ENCODE data around the gene PDSS2. TPM values are rescaled to one million over a fixed set of nuclear protein-coding genes. Genes with fewer than 3 reads are reported as not detected.

PDSS2 gene
- total and polyA plus RNA-seq, 9 of the 15 experiments (the other 6 are each of a cell fraction or from before 2014, with no cell fraction given): 5.8 to 21.1 (median 12.0) TPM

GRCh38 chr6:107230024-107230423 lies 229.3 kb downstream of the PDSS2 start (continued):
- no peak for TF ChIP-seq GATAD2B (IDR thresholded peaks at IDR 0.05; ENCODE audit: borderline replicate concordance)

DNA sequence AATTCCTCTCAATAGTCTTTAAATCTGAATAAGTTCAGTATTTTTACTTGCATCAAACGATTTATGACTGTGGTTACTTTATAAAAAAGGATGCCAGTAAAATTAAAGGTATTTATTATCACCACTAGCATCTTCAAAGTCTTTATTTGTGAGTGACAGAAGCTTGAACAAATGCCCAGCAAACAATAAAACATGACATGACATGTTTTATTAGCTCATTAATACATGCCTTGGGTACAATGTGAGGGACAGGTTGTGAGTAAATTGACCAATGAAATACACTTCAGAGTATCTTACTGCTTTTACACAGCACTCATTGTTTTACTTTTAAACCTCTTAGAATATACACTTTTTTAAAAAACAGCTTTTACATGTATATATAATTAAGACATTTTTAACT lies 230.6 kb downstream of the PDSS2 start:
- no peak for FAIRE-seq
- Histone ChIP-seq H3K79me2 (ENCODE audit: control insufficient read depth, insufficient read depth, low read length) (no peaks in the 10 kb centered on the region), H3K4me1 (replicated peaks in 1 of 2; ENCODE audit: control insufficient read depth in 2 of 2, insufficient read depth in 2 of 2, low read length in 2 of 2) (no peaks in the 10 kb centered on the region), H3K36me3 (ENCODE audit: control insufficient read depth, insufficient read depth, low read length) (no peaks in the 10 kb centered on the region), H3K4me3 (no peak overlapping the region), H3K4me2 (ENCODE audit: insufficient read depth, low read length) (no peak overlapping the region), H3K27me3 (ENCODE audit: control insufficient read depth in 2 of 2, insufficient read depth in 2 of 2, low read length in 2 of 2) (no peaks in the 10 kb centered on the region), H3K9ac (ENCODE audit: insufficient read depth in 1 of 2, low read depth in 2 of 2, low read length in 2 of 2) (no peak overlapping the region), H3K9me1 (ENCODE audit: control insufficient read depth, insufficient read depth, low read length) (no peaks in the 10 kb centered on the region), H3K27ac (ENCODE audit: extremely low read depth, low read depth, low read length) (no peak overlapping the region), H2AFZ (ENCODE audit: low read depth, low read length) (no peak overlapping the region), H4K20me1 (replicated peaks; ENCODE audit: control insufficient read depth, insufficient read depth, low read length) (no peaks in the 10 kb centered on the region), H3K9me3 (replicated peaks; ENCODE audit: control insufficient read depth, insufficient read depth, low read depth, low read length) (no peaks in the 10 kb centered on the region)
- no TSS peak for BruUV-seq (replicated peaks)
- POLR2A ChIA-PET: interaction anchor here (0.6 kb wide), 2 partner anchors 34 to 1438 kb away, joined by 3 read pairs; no protein-coding TSS in a partner anchor
- CTCF ChIA-PET (ENCODE audit: low intra/inter-chr PET ratio): no interaction called here
- WGBS (ENCODE audit: insufficient coverage, low coverage, missing lambda C conversion rate): 0% methylated on average over 1 of the region's 1 CpG
- intact Hi-C loops (cut with micrococcal nuclease): no loop called here
- in situ Hi-C loops (cut with MboI): no loop called here
- DNase-seq (ENCODE audit: extremely low read depth in 1 of 4, low spot score in 3 of 4): no peak
- no peak for ATAC-seq
- no peak for TF ChIP-seq ATF6 (CRISPR knock-in tag; IDR thresholded peaks at IDR 0.05)
- TF ChIP-seq, protein P1, sequence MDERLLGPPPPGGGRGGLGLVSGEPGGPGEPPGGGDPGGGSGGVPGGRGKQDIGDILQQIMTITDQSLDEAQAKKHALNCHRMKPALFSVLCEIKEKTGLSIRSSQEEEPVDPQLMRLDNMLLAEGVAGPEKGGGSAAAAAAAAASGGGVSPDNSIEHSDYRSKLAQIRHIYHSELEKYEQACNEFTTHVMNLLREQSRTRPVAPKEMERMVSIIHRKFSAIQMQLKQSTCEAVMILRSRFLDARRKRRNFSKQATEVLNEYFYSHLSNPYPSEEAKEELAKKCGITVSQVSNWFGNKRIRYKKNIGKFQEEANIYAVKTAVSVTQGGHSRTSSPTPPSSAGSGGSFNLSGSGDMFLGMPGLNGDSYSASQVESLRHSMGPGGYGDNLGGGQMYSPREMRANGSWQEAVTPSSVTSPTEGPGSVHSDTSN (CRISPR knock-in tag; IDR thresholded peaks at IDR 0.05; ENCODE audit: low read depth): no peak
- TF ChIP-seq, protein P1 (tag; conservative IDR thresholded peaks at IDR 0.05; ENCODE audit: low read depth): peak; percentile 37; the same call in 1 of the 2 replicates
